GDM1 (cell line): ENCODE results near the gene LINGO1.

ENCODE experiments used
- DNase-seq: peaks from one replicate; lab custom pipeline; 2025; lab: John Stamatoyannopoulos, UW

Gene LINGO1

GRCh38 chr15:77631745-77632533 is 773 bp downstream of the LINGO1 start:
- DNase-seq, result no peak

- no peak for DNase-seq
These were observed 1.6 kb downstream of the LINGO1 start for GRCh38 chr15:77630956-77631744.

- no peak for DNase-seq
These were observed 2.7 kb downstream of the LINGO1 start for GRCh38 chr15:77630056-77630455.

DNA sequence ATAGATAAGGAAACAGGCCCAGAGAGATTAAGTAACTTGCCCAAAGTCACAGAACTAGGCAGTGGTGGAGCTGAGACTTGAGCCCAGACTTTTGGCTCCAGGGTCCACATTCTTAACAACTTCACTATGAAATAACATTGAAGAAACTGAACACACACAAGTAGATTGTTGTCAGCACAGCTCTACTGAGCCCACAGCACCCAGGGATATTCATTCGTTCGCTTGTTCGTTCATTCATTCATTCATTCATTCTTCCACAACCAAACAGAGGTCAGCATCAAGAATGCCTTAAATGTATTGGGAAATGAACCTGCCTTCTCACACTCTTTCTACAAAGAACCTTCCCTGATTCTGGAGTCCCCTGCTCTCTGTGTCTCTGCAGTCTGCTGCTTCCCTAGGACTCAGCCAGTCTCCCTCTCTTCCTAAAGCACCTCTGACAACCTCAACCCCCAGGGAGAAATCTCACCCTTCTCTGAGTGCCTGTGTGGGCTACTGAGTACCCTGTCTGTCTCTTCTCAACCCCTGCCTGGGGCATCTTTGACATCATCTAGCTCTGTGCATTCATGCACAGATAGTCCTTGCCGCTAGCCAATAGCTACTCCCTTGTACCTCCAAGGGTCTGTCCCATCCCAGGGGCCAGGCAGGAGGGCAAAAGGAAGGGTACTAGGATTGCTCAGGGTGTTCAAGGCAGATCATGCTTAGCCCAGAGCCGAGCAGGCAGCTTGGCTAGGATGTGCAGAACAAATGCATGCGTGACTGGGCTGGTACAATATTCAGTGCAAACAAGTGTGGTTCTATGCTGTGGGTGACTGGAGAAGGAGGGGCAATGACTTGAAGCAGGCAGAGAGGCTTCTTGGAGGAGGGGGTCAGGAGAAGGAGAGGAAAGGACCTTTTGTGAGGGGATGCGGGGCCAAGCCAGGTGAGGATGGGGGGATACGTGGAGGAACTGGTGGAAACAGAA is 3.4 kb downstream of the LINGO1 start:
- no peak for DNase-seq

DNA sequence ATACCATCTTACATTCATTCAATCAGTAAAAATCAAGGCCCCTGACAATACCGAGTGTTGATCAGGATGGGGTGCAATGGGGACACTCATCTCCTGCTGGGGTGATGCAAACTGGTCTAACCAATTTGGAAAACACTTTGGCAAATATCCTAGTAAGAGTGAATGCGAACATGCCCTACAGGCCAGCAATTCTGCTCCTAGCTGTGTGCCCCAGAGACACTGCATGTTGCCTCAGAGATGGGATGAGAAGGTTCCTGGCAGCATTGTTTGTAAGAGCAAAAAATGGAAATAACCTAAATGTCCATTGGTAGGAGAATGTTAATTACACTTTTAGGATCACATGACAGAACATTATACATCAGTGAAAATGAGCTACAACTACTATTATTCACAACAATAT is 4.7 kb downstream of the LINGO1 start:
- no peak for DNase-seq

DNA sequence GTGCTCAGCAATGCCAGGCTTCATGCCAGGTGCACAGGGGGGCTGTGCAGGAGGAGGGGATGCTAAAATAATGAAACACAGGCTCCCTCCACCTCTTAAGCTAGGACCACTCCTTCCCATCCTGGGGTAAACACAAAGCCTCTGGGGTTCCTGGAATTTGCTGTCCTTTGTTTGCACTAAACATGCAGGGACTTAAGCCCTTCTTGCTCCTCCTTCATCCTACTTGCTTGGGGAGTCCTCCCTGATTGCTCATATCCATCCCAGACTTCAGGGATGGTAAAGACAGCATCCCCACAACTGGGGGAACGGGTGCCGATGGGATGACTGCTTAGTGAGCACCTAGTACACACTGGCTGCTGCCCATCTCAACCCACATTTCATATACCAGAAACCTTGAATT is 5.1 kb downstream of the LINGO1 start:
- no peak for DNase-seq

GRCh38 chr15:77627067-77627466 is 5.6 kb downstream of the LINGO1 start:
- DNase-seq, result no peak

DNA sequence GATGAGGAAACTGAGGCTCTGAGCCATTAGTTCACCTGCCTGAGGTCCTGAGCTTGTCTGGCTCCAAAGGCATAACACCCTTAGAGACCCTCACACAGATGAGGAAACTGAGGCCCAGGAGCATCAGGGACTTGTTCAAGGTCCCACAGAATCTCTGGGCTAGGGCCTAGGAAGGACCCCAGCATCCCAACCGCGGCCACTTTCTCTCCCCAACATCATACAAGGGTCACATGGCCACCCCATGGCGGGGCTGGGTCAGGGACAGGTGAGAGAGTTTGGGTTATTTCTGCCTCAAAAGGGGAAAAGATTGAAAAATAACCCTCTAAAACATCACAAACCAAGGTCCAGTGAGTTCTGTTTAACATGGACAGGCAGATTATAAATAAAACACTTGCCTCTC is 6.7 kb downstream of the LINGO1 start:
- no peak for DNase-seq

DNA sequence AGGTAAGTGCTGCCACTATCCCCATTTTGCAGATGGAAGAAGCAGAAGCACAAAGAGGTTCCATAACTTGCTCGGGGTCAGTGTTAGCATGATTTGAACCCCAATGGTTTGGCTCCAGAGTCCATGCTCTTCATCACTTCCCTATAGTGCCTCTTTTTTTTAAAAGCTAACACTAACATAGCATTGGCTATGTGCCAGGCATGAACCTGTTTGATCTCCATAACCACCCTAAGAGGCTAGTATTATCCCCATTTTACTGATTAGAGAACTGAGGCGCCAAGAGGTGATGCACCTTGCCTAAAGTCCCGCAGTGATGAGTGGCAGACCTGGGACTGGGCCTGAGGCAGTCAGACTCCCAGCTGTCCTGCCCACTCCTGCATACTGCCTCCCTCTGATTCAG is 7.3 kb downstream of the LINGO1 start:
- no peak for DNase-seq

- no peak for DNase-seq
These were observed 7.8 kb downstream of the LINGO1 start for GRCh38 chr15:77624868-77625267.

DNA sequence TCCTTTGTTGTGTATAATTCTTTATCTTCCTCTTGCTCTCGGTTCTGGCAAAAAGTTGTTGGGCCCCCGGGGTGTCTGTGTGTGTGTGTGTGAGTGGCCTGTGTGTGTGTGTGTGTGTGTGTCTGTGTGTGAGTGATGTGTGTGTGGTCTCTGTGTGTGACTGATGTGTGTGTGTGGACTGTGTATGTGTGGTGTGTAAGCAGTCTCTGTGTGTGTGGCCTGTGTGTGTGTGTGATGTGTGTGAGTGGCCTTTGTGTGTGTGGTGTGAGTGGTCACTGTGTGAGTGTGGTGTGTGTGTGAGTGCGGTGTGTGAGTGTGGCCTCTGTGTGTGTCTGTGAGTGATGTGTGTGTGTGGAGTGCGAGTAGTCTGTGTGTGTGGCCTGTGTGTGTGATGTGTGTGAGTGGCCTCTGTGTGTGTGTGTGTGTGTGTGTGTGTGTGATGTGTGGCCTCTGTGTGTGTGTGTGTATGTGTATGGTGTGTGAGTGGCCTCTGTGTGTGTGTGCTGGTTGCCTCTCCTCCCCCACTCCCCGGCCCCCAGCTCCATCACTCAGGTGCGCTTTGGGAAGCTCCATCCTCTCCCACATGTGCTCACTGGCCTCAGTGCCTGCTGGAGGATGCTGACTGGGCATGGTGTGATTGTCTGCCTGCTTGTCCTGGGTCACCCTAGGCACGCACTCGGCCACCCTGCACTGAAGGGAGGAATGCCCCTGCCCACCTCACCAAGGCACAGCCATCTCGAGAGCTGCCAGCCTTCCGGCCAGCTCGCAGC is 8.8 kb downstream of the LINGO1 start:
- no peak for DNase-seq

GRCh38 chr15:77622934-77623754 is 9.6 kb downstream of the LINGO1 start:
- DNase-seq, result no peak

GRCh38 chr15:77622209-77622933 is 10.3 kb downstream of the LINGO1 start:
- DNase-seq, result no peak

- no peak for DNase-seq
These were observed 10.9 kb downstream of the LINGO1 start for GRCh38 chr15:77621847-77622208.

GRCh38 chr15:77620960-77621647 is 11.6 kb downstream of the LINGO1 start:
- no peak for DNase-seq

- DNase-seq, result no peak
These were observed 12.4 kb downstream of the LINGO1 start for GRCh38 chr15:77620297-77620696.

GRCh38 chr15:77619883-77620282 is 12.8 kb downstream of the LINGO1 start:
- DNase-seq, result no peak

DNA sequence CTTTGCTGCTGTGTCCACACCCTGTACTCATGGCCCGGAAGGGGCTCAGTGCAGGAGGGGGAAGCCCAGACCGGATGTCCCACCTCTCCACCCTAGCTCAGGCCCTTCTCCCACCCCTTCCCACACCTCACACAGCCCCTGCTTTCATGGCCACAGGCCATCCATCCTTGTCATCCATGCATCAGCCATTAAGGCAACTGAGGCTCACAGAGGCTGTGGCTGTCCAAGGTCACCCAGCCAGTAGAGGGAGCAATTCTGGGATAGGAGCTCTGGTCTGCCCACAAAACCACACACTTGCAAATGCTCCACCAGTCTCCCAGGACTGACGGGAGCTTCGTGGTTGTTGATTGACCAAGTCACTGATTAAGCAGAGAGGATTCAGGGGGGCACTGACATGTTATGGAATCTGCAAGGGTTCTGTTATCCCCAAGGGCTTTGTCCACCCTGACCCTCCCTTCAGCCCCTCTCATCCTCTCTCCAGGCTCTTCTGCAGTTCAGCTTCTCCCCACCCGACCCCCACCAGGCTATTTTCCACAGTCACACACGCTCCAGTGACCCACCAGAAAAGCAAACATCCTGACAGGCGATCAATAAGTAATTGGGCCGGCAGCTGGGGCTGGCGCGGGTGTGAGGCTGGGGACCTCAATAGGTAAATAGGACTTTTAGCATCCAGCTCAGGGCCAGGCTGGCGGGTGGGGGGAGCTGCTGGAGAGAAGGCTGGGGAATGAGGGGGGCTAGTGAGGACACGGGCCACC is 15.1 kb downstream of the LINGO1 start:
- no peak for DNase-seq

DNA sequence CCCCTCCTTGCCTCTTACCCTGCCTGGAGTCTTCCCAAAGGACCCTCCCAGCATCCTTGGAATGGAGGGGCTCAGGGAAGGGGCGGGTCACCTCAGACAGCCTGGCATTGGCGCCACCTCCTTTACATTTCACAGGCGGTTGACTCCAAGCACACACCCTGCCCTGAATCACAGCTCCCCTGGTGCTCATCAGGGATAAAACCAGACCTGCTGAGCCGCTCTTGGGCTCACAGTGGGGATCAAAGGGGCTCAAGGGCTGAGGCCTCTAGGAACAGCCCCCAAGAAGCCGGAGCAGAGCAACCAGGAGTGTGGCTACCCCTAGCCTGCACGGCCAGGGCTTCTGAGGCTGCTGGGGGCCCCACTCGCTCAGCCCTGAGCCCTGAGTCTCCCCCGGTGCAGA is 16.6 kb downstream of the LINGO1 start:
- no peak for DNase-seq
